Measurements from ENCODE around the gene PHGDH. TPM values are rescaled to one million over a fixed set of nuclear protein-coding genes. Genes with fewer than 3 reads are reported as not detected.

The PHGDH gene
- total and polyA plus RNA-seq, 2 of the 13 experiments (the other 11 are each of a cell fraction or from before 2014, with no cell fraction given): 95.8 to 133 TPM

DNA sequence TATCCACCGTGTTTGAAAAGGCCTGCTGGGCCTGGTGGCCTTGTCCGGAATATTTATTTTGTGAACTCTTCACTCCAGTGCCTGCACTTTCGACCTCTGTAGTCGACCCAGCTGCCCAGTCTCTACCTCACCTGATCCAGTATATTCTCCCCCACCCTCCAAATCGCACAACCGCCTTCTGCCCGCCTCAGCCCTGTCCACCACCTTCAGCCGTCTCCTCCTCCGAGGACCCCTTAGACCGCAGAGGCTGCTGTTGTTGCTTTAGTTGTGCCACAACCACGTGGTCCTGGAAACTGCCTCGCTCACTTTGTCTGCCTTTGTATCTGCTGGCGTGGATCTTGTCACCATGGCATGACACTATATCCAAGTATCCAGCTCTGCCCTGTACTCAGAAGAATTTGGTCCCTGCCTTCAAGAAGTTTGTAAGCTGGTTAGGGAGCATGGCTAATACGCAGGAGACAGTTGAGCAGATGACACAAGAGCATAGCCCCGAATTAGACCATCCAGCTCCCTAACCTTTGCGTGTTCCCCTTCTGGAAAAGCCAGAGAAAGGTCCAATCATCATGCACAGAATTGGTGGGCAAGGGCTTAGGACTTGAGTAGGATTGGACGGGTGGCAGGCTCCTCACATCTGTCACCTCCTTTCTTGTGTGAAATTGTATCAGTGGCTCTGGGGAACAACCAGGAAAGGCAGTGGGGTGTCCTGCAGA, 1.5 kb downstream of the PHGDH start (continued):
- TF ChIP-seq, protein P1, sequence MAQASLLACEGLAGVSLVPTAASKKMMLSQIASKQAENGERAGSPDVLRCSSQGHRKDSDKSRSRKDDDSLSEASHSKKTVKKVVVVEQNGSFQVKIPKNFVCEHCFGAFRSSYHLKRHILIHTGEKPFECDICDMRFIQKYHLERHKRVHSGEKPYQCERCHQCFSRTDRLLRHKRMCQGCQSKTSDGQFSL (CRISPR knock-in tag; IDR thresholded peaks at IDR 0.05): no peak
- TF ChIP-seq, protein P2, sequence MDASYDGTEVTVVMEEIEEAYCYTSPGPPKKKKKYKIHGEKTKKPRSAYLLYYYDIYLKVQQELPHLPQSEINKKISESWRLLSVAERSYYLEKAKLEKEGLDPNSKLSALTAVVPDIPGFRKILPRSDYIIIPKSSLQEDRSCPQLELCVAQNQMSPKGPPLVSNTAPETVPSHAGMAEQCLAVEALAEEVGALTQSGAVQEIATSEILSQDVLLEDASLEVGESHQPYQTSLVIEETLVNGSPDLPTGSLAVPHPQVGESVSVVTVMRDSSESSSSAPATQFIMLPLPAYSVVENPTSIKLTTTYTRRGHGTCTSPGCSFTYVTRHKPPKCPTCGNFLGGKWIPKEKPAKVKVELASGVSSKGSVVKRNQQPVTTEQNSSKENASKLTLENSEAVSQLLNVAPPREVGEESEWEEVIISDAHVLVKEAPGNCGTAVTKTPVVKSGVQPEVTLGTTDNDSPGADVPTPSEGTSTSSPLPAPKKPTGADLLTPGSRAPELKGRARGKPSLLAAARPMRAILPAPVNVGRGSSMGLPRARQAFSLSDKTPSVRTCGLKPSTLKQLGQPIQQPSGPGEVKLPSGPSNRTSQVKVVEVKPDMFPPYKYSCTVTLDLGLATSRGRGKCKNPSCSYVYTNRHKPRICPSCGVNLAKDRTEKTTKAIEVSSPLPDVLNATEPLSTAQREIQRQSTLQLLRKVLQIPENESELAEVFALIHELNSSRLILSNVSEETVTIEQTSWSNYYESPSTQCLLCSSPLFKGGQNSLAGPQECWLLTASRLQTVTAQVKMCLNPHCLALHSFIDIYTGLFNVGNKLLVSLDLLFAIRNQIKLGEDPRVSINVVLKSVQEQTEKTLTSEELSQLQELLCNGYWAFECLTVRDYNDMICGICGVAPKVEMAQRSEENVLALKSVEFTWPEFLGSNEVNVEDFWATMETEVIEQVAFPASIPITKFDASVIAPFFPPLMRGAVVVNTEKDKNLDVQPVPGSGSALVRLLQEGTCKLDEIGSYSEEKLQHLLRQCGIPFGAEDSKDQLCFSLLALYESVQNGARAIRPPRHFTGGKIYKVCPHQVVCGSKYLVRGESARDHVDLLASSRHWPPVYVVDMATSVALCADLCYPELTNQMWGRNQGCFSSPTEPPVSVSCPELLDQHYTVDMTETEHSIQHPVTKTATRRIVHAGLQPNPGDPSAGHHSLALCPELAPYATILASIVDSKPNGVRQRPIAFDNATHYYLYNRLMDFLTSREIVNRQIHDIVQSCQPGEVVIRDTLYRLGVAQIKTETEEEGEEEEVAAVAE (CRISPR knock-in tag; IDR thresholded peaks at IDR 0.05; ENCODE audit: borderline replicate concordance): no peak
- TF ChIP-seq ELF4 (CRISPR knock-in tag; IDR thresholded peaks at IDR 0.05; ENCODE audit: borderline replicate concordance): no peak
- no peak for TF ChIP-seq ZNF12 (CRISPR knock-in tag; IDR thresholded peaks at IDR 0.05)
- TF ChIP-seq CBX5 (CRISPR knock-in tag; IDR thresholded peaks at IDR 0.05; ENCODE audit: borderline replicate concordance): no peak
- no peak for TF ChIP-seq ETV5 (CRISPR knock-in tag; IDR thresholded peaks at IDR 0.05; ENCODE audit: borderline replicate concordance)
- TF ChIP-seq, protein P3, sequence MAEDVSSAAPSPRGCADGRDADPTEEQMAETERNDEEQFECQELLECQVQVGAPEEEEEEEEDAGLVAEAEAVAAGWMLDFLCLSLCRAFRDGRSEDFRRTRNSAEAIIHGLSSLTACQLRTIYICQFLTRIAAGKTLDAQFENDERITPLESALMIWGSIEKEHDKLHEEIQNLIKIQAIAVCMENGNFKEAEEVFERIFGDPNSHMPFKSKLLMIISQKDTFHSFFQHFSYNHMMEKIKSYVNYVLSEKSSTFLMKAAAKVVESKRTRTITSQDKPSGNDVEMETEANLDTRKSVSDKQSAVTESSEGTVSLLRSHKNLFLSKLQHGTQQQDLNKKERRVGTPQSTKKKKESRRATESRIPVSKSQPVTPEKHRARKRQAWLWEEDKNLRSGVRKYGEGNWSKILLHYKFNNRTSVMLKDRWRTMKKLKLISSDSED (CRISPR knock-in tag; IDR thresholded peaks at IDR 0.05): no peak
- TF ChIP-seq ONECUT2 (CRISPR knock-in tag; IDR thresholded peaks at IDR 0.05): no peak
- TF ChIP-seq JUN (CRISPR knock-in tag; IDR thresholded peaks at IDR 0.05): no peak
- TF ChIP-seq, protein P4, sequence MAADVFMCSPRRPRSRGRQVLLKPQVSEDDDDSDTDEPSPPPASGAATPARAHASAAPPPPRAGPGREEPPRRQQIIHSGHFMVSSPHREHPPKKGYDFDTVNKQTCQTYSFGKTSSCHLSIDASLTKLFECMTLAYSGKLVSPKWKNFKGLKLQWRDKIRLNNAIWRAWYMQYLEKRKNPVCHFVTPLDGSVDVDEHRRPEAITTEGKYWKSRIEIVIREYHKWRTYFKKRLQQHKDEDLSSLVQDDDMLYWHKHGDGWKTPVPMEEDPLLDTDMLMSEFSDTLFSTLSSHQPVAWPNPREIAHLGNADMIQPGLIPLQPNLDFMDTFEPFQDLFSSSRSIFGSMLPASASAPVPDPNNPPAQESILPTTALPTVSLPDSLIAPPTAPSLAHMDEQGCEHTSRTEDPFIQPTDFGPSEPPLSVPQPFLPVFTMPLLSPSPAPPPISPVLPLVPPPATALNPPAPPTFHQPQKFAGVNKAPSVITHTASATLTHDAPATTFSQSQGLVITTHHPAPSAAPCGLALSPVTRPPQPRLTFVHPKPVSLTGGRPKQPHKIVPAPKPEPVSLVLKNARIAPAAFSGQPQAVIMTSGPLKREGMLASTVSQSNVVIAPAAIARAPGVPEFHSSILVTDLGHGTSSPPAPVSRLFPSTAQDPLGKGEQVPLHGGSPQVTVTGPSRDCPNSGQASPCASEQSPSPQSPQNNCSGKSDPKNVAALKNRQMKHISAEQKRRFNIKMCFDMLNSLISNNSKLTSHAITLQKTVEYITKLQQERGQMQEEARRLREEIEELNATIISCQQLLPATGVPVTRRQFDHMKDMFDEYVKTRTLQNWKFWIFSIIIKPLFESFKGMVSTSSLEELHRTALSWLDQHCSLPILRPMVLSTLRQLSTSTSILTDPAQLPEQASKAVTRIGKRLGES (CRISPR knock-in tag; IDR thresholded peaks at IDR 0.05; ENCODE audit: borderline replicate concordance): no peak
- TF ChIP-seq, protein P5, sequence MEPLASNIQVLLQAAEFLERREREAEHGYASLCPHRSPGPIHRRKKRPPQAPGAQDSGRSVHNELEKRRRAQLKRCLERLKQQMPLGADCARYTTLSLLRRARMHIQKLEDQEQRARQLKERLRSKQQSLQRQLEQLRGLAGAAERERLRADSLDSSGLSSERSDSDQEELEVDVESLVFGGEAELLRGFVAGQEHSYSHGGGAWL (CRISPR knock-in tag; IDR thresholded peaks at IDR 0.05): no peak; the same call in 1 of the 2 replicates
- TF ChIP-seq, protein P6, sequence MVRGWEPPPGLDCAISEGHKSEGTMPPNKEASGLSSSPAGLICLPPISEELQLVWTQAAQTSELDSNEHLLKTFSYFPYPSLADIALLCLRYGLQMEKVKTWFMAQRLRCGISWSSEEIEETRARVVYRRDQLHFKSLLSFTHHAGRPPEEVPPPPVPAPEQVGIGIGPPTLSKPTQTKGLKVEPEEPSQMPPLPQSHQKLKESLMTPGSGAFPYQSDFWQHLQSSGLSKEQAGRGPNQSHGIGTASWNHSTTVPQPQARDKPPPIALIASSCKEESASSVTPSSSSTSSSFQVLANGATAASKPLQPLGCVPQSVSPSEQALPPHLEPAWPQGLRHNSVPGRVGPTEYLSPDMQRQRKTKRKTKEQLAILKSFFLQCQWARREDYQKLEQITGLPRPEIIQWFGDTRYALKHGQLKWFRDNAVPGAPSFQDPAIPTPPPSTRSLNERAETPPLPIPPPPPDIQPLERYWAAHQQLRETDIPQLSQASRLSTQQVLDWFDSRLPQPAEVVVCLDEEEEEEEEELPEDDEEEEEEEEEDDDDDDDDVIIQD (CRISPR knock-in tag; IDR thresholded peaks at IDR 0.05; ENCODE audit: low read depth): no peak
- no peak for TF ChIP-seq GATAD1 (CRISPR knock-in tag; IDR thresholded peaks at IDR 0.05)
- TF ChIP-seq, protein P7, sequence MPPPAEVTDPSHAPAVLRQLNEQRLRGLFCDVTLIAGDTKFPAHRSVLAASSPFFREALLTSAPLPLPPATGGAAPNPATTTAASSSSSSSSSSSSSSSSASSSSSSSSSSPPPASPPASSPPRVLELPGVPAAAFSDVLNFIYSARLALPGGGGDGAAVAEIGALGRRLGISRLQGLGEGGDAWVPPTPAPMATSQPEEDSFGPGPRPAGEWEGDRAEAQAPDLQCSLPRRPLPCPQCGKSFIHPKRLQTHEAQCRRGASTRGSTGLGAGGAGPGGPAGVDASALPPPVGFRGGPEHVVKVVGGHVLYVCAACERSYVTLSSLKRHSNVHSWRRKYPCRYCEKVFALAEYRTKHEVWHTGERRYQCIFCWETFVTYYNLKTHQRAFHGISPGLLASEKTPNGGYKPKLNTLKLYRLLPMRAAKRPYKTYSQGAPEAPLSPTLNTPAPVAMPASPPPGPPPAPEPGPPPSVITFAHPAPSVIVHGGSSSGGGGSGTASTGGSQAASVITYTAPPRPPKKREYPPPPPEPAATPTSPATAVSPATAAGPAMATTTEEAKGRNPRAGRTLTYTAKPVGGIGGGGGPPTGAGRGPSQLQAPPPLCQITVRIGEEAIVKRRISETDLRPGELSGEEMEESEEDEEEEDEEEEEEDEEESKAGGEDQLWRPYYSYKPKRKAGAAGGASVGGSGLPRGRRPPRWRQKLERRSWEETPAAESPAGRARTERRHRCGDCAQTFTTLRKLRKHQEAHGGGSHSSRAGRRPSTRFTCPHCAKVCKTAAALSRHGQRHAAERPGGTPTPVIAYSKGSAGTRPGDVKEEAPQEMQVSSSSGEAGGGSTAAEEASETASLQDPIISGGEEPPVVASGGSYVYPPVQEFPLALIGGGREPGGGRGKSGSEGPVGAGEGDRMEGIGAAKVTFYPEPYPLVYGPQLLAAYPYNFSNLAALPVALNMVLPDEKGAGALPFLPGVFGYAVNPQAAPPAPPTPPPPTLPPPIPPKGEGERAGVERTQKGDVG (CRISPR knock-in tag; IDR thresholded peaks at IDR 0.05; ENCODE audit: borderline replicate concordance): no peak

Data from HepG2 (cell line).